Brain microvascular endothelial cell (primary cell): Measurements from ENCODE around the gene IARS2.
"Not testable (repeated sequence)": the region's sequence is repeated elsewhere in the genome, so short reads cannot be mapped to it uniquely, and the experiment has no call there.

Source experiments
- DNase-seq: peaks from one replicate; pipeline ENCODE4 v3.0.0-alpha.2; 2020
- H3K27ac ChIP-seq: fragments of 250-450 bp; sonication (Bioruptor Pico); 2 replicates; pipeline ENCODE4 v1.5.1; 2020; ENCODE audit warnings: mild to moderate bottlenecking, moderate library complexity
- H3K27me3 ChIP-seq: fragments of 250-450 bp; sonication (Bioruptor Pico); replicated peaks from 2 replicates; pipeline ENCODE4 v1.5.1; 2020; ENCODE audit warnings: mild to moderate bottlenecking
- H3K36me3 ChIP-seq: fragments of 250-450 bp; sonication (Bioruptor Pico); replicated peaks from 2 replicates; pipeline ENCODE4 v1.5.1; 2020; ENCODE audit warnings: mild to moderate bottlenecking
- H3K4me3 ChIP-seq: 2 replicates; pipeline ENCODE4 v1.5.1; 2011; ENCODE audit warnings: low read depth, mild to moderate bottlenecking, control low read depth, low read length, moderate library complexity
- in situ Hi-C: cut with HindIII; loops from 2 replicates; pipeline ENCODE4 v1.10.0; 2017; ENCODE audit warnings: low sequenced_read_pairs, low pct_ligation_motif_present
- TF ChIP-seq, protein P1 (sequence below): IDR thresholded peaks from 2 replicates; pipeline ENCODE4 v1.5.1; 2011; ENCODE audit warnings: low read depth, mild to moderate bottlenecking, moderate library complexity, low read length, control low read depth, inconsistent platforms; ENCODE audit errors: missing control alignments

Gene IARS2

DNA sequence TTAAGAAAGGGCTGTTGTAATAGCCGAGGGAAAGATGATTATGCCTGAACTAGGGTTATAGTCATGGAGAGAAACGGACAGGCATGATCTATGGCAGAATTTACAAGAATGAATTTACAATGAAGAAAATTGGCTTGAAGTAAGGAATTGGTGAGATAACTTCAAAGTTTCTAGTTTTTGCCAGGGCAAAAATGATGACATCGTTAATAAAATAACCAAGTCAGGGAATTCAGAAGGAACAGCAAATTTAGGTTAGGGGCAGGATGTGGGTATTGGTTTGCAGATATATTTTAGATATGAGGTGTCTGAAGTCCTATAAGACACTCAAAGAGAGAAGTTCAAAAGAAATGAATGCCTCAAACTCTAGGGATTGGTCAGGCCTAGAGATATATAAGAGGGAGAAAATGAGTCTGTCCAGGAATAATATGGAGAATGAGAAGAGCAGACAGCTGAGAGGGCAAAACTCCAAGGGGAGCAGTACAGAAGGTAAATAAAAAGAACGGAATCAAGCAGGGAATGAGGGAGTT lies 62.8 kb downstream of the IARS2 start:
- no peak for DNase-seq
- peaks cover 55% of the 10 kb centered on the region for H3K36me3 ChIP-seq
- H3K27ac ChIP-seq: no peak overlapping the region
- TF ChIP-seq, protein P1, sequence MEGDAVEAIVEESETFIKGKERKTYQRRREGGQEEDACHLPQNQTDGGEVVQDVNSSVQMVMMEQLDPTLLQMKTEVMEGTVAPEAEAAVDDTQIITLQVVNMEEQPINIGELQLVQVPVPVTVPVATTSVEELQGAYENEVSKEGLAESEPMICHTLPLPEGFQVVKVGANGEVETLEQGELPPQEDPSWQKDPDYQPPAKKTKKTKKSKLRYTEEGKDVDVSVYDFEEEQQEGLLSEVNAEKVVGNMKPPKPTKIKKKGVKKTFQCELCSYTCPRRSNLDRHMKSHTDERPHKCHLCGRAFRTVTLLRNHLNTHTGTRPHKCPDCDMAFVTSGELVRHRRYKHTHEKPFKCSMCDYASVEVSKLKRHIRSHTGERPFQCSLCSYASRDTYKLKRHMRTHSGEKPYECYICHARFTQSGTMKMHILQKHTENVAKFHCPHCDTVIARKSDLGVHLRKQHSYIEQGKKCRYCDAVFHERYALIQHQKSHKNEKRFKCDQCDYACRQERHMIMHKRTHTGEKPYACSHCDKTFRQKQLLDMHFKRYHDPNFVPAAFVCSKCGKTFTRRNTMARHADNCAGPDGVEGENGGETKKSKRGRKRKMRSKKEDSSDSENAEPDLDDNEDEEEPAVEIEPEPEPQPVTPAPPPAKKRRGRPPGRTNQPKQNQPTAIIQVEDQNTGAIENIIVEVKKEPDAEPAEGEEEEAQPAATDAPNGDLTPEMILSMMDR: no peak
- H3K27me3 ChIP-seq: no peaks in the 10 kb centered on the region
- in situ Hi-C loops: no loop called here
- no peak overlapping the region for H3K4me3 ChIP-seq

DNA sequence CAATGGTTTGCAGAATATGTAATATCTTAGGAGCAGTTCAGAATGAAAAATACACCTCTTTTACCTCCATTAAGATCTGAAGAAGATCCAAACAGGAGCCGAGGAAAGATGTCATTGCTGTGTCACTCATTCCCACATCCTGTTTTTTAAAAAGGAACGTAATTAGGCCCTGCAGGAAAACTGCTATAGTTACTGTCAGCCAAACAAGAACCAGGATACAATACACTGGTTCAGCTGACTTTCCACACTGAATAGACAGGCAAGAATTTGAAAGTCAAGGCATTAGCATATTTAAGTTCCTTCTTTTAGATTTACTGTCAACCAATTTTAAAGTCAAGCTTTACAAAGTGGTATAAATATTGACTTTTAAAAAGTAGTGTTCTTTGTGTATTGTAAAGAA lies 63.8 kb downstream of the IARS2 start:
- Histone ChIP-seq H3K4me3 (no peak overlapping the region), H3K27ac (no peak overlapping the region), H3K27me3 (no peaks in the 10 kb centered on the region), H3K36me3 (peaks cover 46% of the 10 kb centered on the region)
- DNase-seq: no peak
- in situ Hi-C loops: no loop called here
- TF ChIP-seq, protein P1: no peak

DNA sequence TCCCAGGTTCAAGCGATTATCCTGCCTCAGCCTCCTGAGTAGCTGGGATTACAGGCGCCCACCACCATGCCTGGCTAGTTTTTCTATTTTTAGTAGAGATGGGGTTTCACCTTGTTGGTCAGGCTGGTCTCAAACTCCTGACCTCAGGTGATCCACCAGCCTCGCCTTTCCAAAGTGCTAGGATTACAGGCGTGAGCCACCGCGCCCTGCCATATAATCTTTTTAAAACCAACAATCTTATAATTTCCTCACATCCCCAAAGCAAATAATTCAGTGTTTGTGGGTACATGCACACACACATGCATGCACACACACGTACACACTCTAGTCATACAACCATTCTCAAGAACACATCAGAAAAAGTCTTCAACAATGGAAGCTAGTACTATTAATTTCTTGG lies 64.6 kb downstream of the IARS2 start:
- in situ Hi-C loops, DNase-seq, H3K27ac ChIP-seq, H3K4me3 ChIP-seq, H3K27me3 ChIP-seq: not testable (repeated sequence)
- H3K36me3 ChIP-seq: peaks cover 40% of the 10 kb centered on the region

DNA sequence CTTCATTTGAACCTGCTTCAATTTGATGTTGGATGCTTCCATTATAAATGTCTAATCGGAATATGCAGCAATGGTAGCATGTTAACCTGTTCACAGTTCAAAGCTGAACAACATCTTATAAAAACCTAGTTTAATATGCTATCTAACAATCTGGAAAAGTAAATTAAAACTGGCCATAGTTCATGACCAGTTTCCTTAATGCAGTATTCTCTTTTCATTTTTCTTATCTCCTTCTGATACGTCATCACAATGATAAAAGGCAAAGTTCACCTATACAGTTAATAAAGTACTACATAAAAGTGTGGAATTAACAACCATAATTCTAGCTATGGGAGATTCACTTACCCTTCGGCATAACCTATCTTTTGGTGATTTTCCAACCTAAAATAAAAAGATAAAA lies 65.1 kb downstream of the IARS2 start:
- TF ChIP-seq, protein P1: no peak
- in situ Hi-C loops: no loop called here
- peaks cover 42% of the 10 kb centered on the region for H3K36me3 ChIP-seq
- no peak for DNase-seq
- no peak overlapping the region for H3K4me3 ChIP-seq
- H3K27ac ChIP-seq: no peak overlapping the region
- H3K27me3 ChIP-seq: no peaks in the 10 kb centered on the region

DNA sequence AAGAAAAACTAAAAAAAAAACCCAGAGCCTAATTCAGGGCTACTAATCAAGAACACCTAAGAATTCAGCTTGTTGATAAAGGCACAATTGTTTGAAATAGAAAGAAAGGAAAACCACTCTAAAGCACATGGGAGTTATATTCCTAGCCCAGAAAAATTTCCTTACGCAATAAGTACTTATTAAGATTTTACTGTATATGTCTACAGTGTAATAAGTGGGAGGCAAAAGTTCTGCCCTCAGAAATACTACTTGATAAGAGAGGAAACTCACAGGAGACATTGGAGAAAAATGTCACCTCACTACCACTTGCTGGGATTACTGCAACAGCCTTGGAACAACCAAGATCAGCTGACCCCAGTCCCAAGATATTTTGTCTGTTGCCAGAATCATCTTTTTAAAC lies 66.1 kb downstream of the IARS2 start:
- TF ChIP-seq, protein P1: no peak
- no peaks in the 10 kb centered on the region for H3K27me3 ChIP-seq
- in situ Hi-C loops: no loop called here
- DNase-seq: no peak
- peaks cover 38% of the 10 kb centered on the region for H3K36me3 ChIP-seq
- no peak overlapping the region for H3K27ac ChIP-seq
- no peak overlapping the region for H3K4me3 ChIP-seq

DNA sequence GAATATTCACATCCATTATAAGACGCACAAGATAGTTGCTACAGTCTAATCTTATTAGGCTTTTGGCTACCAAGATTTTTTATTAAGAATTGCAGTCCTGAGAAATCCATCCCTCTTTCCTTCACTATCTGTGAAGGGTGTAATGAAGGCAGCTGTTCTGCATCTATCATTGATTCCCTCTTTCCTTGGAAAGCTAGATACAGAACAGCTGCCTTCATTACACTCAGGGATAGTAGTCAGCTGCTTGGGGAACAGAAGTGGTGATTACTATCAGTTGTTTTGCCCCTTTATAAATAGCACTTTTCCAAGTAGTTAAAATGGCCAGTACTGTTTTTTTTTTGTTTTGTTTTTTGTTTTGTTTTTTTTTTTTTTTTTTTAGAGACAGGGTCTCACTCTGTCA lies 70.2 kb downstream of the IARS2 start:
- H3K4me3 ChIP-seq: no peak overlapping the region
- DNase-seq: no peak
- H3K27me3 ChIP-seq: no peaks in the 10 kb centered on the region
- H3K27ac ChIP-seq: no peak overlapping the region
- in situ Hi-C loops: no loop called here
- TF ChIP-seq, protein P1: no peak
- H3K36me3 ChIP-seq: peaks cover 40% of the 10 kb centered on the region
